Thyroid gland (tissue), 4 donors: ENCODE data around the gene HM13.

Experiments
- CTCF ChIP-seq, 6 experiments: fragments of 200-600 bp in 3 of 6; fragments of 450-650 bp in 3 of 6; sonication (generic) in 3 of 6; IDR thresholded peaks; one replicate each; pipeline ENCODE4 v1.5.1; 2016 to 2019; ENCODE audit warnings: antibody characterized with exemption in 6 of 6, mild to moderate bottlenecking in 2 of 6, inconsistent platforms in 1 of 6, moderate library complexity in 1 of 6
- POLR2A ChIP-seq, 2 donors: fragments of 450-650 bp; IDR thresholded peaks; one replicate each; pipeline ENCODE4 v1.6.1; 2017; ENCODE audit warnings: antibody characterized with exemption in 2 of 2, mild to moderate bottlenecking in 2 of 2, moderate library complexity in 1 of 2

GRCh38 chr20:31607640-31608250, 93.5 kb downstream of the HM13 start:
- TF ChIP-seq POLR2A (IDR thresholded peaks at IDR 0.05) (no peak), CTCF (IDR thresholded peaks at IDR 0.05) (no peak)
